ENCODE measurements around the gene LIN7C. TPM values are rescaled to one million over a fixed set of nuclear protein-coding genes. Genes with fewer than 3 reads are reported as not detected.

The LIN7C gene
- total RNA-seq, 5 donors from 2014 or later (not counting 1 experiment from before 2014, with no cell fraction given) = 19.8 to 27.3 (median 24.9) TPM

DNA sequence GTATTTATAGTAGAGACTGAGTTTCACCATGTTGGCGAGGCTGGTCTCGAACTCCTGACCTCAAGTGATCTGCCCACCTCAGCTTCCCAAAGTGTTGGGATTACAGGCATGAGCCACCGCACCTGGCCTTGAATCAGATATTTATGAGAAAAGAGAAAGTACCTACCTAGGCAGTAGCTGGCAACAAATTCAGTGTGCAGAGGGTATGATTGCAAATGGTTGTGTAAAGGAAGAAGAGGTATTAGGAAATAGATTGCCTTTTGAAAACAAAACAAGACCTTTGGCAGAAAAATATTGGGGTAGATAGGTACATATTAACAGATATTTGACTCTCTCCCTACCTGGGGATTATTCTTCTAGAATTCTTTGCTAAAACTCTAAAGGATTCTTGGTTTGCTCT is 38.5 kb upstream of the LIN7C start:
- no CpG with 5 or more reads among the region's 3 CpGs for WGBS (ENCODE audit: insufficient coverage)
- ATAC-seq (replicated peaks in 1 of 4) (no peak), DNase-seq (no peak)
- ChIA-PET POLR2A (no interaction called here), CTCF (no interaction called here)
- no peaks in the 10 kb centered on the region for H3K27me3 Mint-ChIP-seq
- H3K9me3 ChIP-seq = no peaks in the 10 kb centered on the region
- no peaks in the 10 kb centered on the region for H3K4me1 ChIP-seq (ENCODE audit: control insufficient read depth in 1 of 2, extremely low read depth in 1 of 2, insufficient read depth in 2 of 2, low read length in 2 of 2)
- H3K36me3 Mint-ChIP-seq = peaks cover 38% of the 10 kb centered on the region
- no peak overlapping the region for H3K27ac ChIP-seq (ENCODE audit: low read length)
- no peak overlapping the region for H3K27ac Mint-ChIP-seq
- H3K36me3 ChIP-seq (ENCODE audit: control insufficient read depth in 2 of 2, extremely low read depth in 1 of 2, insufficient read depth in 1 of 2, low read length in 1 of 2) = no peaks in the 10 kb centered on the region
- H3K4me1 Mint-ChIP-seq = no peaks in the 10 kb centered on the region
- H3K9me3 Mint-ChIP-seq = no peaks in the 10 kb centered on the region
- H3K4me3 Mint-ChIP-seq = no peak overlapping the region
- H3K27me3 ChIP-seq (replicated peaks in 1 of 2; ENCODE audit: control insufficient read depth in 2 of 2, extremely low read depth in 1 of 2, insufficient read depth in 2 of 2, low read length in 1 of 2) = no peaks in the 10 kb centered on the region
- no peak overlapping the region for H3K4me3 ChIP-seq (ENCODE audit: control insufficient read depth in 1 of 2, extremely low read depth in 1 of 2, low read length in 1 of 2)

DNA sequence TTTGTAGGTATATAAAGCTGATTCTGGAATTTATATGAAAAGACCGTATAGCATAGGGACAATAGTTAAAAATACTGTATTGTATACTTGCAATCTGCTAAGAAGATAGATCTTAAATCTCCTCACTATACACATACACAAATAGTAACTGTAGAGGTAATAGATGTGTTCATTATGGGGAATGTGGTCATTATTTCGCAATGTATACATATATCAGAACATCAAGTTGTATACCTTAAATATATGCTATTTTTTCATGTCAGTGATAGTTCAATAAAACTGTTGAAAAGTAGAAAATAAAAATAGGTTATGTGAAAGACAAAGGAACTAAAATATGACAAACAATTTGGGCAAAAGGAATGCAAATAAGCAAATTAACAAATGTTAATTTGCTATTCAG is 35.2 kb upstream of the LIN7C start:
- no peak for ATAC-seq (replicated peaks in 1 of 4)
- H3K9me3 ChIP-seq = no peaks in the 10 kb centered on the region
- H3K4me1 ChIP-seq (ENCODE audit: control insufficient read depth in 1 of 2, extremely low read depth in 1 of 2, insufficient read depth in 2 of 2, low read length in 2 of 2) = no peaks in the 10 kb centered on the region
- ChIA-PET CTCF (no interaction called here), POLR2A (no interaction called here)
- H3K27me3 ChIP-seq (replicated peaks in 1 of 2; ENCODE audit: control insufficient read depth in 2 of 2, extremely low read depth in 1 of 2, insufficient read depth in 2 of 2, low read length in 1 of 2) = no peaks in the 10 kb centered on the region
- Mint-ChIP-seq H3K9me3 (no peaks in the 10 kb centered on the region), H3K4me3 (no peak overlapping the region), H3K27me3 (no peaks in the 10 kb centered on the region), H3K36me3 (peaks cover 33% of the 10 kb centered on the region), H3K27ac (no peak overlapping the region), H3K4me1 (no peaks in the 10 kb centered on the region)
- DNase-seq = no peak
- H3K4me3 ChIP-seq (ENCODE audit: control insufficient read depth in 1 of 2, extremely low read depth in 1 of 2, low read length in 1 of 2) = no peak overlapping the region
- no peaks in the 10 kb centered on the region for H3K36me3 ChIP-seq (ENCODE audit: control insufficient read depth in 2 of 2, extremely low read depth in 1 of 2, insufficient read depth in 1 of 2, low read length in 1 of 2)
- no peak overlapping the region for H3K27ac ChIP-seq (ENCODE audit: low read length)
- WGBS (ENCODE audit: insufficient coverage) = no CpG with 5 or more reads among the region's 2 CpGs

DNA sequence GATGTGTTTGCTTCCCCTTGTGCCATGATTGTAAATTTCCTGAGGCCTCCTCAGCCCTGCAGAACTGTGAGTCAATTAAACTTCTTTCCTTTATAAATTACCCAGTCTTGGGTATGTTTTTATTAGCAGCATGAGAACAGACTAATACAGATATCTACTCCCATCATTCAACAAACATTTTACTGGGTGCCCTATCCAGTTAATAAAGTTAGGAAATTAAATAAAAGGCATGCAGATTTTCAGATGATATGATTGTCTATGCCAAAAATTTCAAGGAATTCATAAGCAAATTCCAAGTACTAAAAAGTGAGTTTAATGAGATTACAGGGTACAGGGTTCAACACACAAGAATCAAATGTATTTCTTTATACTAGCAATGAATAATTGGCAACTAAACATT is 33.5 kb upstream of the LIN7C start:
- Histone ChIP-seq H3K4me3 (ENCODE audit: control insufficient read depth in 1 of 2, extremely low read depth in 1 of 2, low read length in 1 of 2) (no peak overlapping the region), H3K9me3 (no peaks in the 10 kb centered on the region), H3K27me3 (replicated peaks in 1 of 2; ENCODE audit: control insufficient read depth in 2 of 2, extremely low read depth in 1 of 2, insufficient read depth in 2 of 2, low read length in 1 of 2) (no peaks in the 10 kb centered on the region), H3K4me1 (ENCODE audit: control insufficient read depth in 1 of 2, extremely low read depth in 1 of 2, insufficient read depth in 2 of 2, low read length in 2 of 2) (no peaks in the 10 kb centered on the region), H3K36me3 (ENCODE audit: control insufficient read depth in 2 of 2, extremely low read depth in 1 of 2, insufficient read depth in 1 of 2, low read length in 1 of 2) (no peaks in the 10 kb centered on the region), H3K27ac (ENCODE audit: low read length) (no peak overlapping the region)
- H3K27me3 Mint-ChIP-seq = no peaks in the 10 kb centered on the region
- no peaks in the 10 kb centered on the region for H3K4me1 Mint-ChIP-seq
- ATAC-seq (replicated peaks in 1 of 4) (no peak), DNase-seq (no peak)
- POLR2A ChIA-PET = no interaction called here
- no peak overlapping the region for H3K27ac Mint-ChIP-seq
- CTCF ChIA-PET = no interaction called here
- H3K4me3 Mint-ChIP-seq = no peak overlapping the region
- peaks cover 33% of the 10 kb centered on the region for H3K36me3 Mint-ChIP-seq
- no peaks in the 10 kb centered on the region for H3K9me3 Mint-ChIP-seq

DNA sequence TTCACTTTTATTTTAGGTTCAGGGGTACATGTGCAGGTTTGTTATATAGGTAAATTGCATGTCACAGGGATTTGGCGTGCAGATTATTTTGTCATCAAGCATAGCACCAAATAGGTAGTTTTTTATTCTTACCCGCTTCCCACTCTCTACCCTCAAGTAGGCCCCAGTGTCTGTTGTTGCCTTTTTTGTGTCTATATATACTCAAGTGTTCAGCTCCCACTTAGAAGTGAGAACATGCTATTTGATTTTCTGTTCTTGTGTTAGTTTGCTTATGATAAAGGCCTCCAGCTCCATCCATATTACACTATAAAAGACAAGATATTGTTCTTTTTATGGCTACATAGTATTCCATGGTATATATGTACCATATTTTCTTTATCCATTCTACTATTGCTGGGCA is 28.5 kb upstream of the LIN7C start:
- Mint-ChIP-seq H3K27me3 (peaks cover 0 to 2% of the 10 kb centered on the region in 2 donors), H3K4me1 (no peaks in the 10 kb centered on the region), H3K9me3 (no peaks in the 10 kb centered on the region), H3K27ac (no peak overlapping the region), H3K4me3 (no peak overlapping the region), H3K36me3 (no peaks in the 10 kb centered on the region)
- Histone ChIP-seq H3K36me3 (ENCODE audit: control insufficient read depth in 2 of 2, extremely low read depth in 1 of 2, insufficient read depth in 1 of 2, low read length in 1 of 2) (no peaks in the 10 kb centered on the region), H3K4me3 (ENCODE audit: control insufficient read depth in 1 of 2, extremely low read depth in 1 of 2, low read length in 1 of 2) (no peak overlapping the region), H3K27me3 (replicated peaks in 1 of 2; ENCODE audit: control insufficient read depth in 2 of 2, extremely low read depth in 1 of 2, insufficient read depth in 2 of 2, low read length in 1 of 2) (no peaks in the 10 kb centered on the region), H3K27ac (ENCODE audit: low read length) (no peak overlapping the region), H3K9me3 (no peaks in the 10 kb centered on the region), H3K4me1 (ENCODE audit: control insufficient read depth in 1 of 2, extremely low read depth in 1 of 2, insufficient read depth in 2 of 2, low read length in 2 of 2) (no peaks in the 10 kb centered on the region)
- ChIA-PET POLR2A (no interaction called here), CTCF (no interaction called here)
- WGBS (ENCODE audit: insufficient coverage) = no CpG with 5 or more reads among the region's 2 CpGs
- no peak for ATAC-seq (replicated peaks in 1 of 4)
- DNase-seq = no peak

DNA sequence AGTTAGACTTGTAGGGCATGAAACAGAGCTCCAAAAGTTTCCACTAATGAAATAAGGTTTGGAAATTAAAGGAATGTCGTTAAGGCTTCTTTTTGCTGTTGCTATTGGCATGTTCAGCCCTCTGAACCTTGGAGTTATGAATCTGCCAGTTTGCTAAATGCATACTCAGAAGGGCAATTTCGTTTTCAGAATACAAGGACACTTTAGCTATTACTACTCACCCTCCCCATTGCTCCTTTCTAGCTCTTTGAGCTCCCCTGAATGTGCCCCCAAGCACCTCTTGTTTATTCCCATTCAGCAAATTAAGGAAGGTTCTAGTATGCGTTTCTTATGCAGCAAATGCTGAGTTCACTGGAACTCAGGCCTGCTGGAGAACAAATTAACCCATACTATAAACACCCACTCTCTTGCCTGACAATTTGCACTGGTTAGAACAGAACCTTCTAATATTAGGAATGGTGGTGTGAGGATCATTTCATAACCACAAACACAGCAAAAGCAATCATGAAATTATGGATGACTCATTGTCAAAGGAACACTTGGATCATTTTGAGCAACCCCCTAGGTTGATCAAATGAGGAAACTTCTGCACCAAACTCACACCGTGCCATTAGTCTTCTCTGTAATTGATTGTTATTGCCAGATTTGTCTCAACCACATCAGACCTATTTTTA is 26.2 kb upstream of the LIN7C start:
- Mint-ChIP-seq H3K36me3 (no peaks in the 10 kb centered on the region), H3K9me3 (no peaks in the 10 kb centered on the region), H3K27ac (no peak overlapping the region), H3K27me3 (peaks cover 0 to 2% of the 10 kb centered on the region in 2 donors), H3K4me1 (no peaks in the 10 kb centered on the region), H3K4me3 (no peak overlapping the region)
- DNase-seq (no peak), ATAC-seq (replicated peaks in 1 of 4) (no peak)
- WGBS (ENCODE audit: insufficient coverage) = 0% methylated on average over 1 of the region's 4 CpGs
- H3K36me3 ChIP-seq (ENCODE audit: control insufficient read depth in 2 of 2, extremely low read depth in 1 of 2, insufficient read depth in 1 of 2, low read length in 1 of 2) = no peaks in the 10 kb centered on the region
- ChIA-PET CTCF (no interaction called here), POLR2A (no interaction called here)
- no peaks in the 10 kb centered on the region for H3K4me1 ChIP-seq (ENCODE audit: control insufficient read depth in 1 of 2, extremely low read depth in 1 of 2, insufficient read depth in 2 of 2, low read length in 2 of 2)
- no peak overlapping the region for H3K4me3 ChIP-seq (ENCODE audit: control insufficient read depth in 1 of 2, extremely low read depth in 1 of 2, low read length in 1 of 2)
- no peak overlapping the region for H3K27ac ChIP-seq (ENCODE audit: low read length)
- no peaks in the 10 kb centered on the region for H3K9me3 ChIP-seq
- H3K27me3 ChIP-seq (replicated peaks in 1 of 2; ENCODE audit: control insufficient read depth in 2 of 2, extremely low read depth in 1 of 2, insufficient read depth in 2 of 2, low read length in 1 of 2) = no peaks in the 10 kb centered on the region

DNA sequence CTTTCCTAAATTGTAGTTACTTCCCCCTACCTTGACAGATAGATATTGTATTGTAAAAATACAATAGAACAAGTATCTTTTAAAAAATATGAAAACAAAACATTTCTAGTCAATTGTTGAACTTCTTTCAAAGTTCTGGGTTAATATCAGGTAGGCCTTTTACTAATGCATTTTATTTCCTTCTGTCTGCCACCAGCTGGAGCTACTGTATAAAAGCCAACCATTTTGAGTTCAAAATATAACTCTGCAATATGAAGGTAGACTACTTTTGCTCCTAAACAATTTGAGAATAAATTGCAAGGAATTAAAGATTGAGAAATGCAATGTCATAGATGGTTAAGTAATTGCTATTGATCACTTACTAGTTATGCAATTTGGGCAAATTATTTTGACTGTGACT is 22.1 kb upstream of the LIN7C start:
- Histone ChIP-seq H3K36me3 (ENCODE audit: control insufficient read depth in 2 of 2, extremely low read depth in 1 of 2, insufficient read depth in 1 of 2, low read length in 1 of 2) (no peaks in the 10 kb centered on the region), H3K27ac (ENCODE audit: low read length) (no peak overlapping the region), H3K9me3 (no peaks in the 10 kb centered on the region), H3K4me1 (ENCODE audit: control insufficient read depth in 1 of 2, extremely low read depth in 1 of 2, insufficient read depth in 2 of 2, low read length in 2 of 2) (no peaks in the 10 kb centered on the region), H3K27me3 (replicated peaks in 1 of 2; ENCODE audit: control insufficient read depth in 2 of 2, extremely low read depth in 1 of 2, insufficient read depth in 2 of 2, low read length in 1 of 2) (no peaks in the 10 kb centered on the region), H3K4me3 (ENCODE audit: control insufficient read depth in 1 of 2, extremely low read depth in 1 of 2, low read length in 1 of 2) (no peak overlapping the region)
- DNase-seq (no peak), ATAC-seq (replicated peaks in 1 of 4) (no peak)
- CTCF ChIA-PET = no interaction called here
- Mint-ChIP-seq H3K36me3 (no peaks in the 10 kb centered on the region), H3K27ac (no peak overlapping the region), H3K4me1 (no peaks in the 10 kb centered on the region), H3K9me3 (no peaks in the 10 kb centered on the region), H3K4me3 (no peak overlapping the region), H3K27me3 (peaks cover 0 to 3% of the 10 kb centered on the region in 2 donors)
- POLR2A ChIA-PET = no interaction called here

DNA sequence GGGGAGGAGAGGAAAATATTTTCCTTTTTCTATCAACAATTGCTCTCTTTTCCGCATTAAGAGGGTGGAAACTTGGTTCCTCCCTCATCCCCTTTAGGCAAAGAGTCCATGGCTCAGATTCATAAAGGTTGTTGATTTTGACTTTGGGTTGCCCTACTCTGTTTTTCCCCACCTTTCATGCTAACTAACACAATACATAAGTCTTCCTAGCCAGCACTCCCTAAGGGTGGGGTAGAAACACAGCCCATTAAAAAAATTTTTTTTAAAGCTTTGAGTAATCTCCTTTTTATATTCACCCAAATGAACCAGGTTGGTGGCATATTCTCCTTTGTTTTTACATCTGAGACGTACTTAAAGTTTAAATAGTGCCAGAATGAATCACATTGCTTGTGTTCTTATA is 20.0 kb upstream of the LIN7C start:
- H3K4me3 Mint-ChIP-seq = no peak overlapping the region

More for the DNA sequence above, 20.0 kb upstream of the LIN7C start:
- H3K4me1 Mint-ChIP-seq = no peaks in the 10 kb centered on the region
- ChIA-PET CTCF (interaction anchor here in 1 of 2 donors (0.5 kb wide), 1 partner anchor 116 kb away, joined by 6 read pairs; no protein-coding TSS in a partner anchor), POLR2A (no interaction called here)
- H3K27me3 Mint-ChIP-seq = peaks cover 0 to 2% of the 10 kb centered on the region in 2 donors
- DNase-seq = no peak
- H3K27ac ChIP-seq (ENCODE audit: low read length) = no peak overlapping the region
- no peaks in the 10 kb centered on the region for H3K9me3 ChIP-seq
- no peak overlapping the region for H3K4me3 ChIP-seq (ENCODE audit: control insufficient read depth in 1 of 2, extremely low read depth in 1 of 2, low read length in 1 of 2)
- H3K27me3 ChIP-seq (replicated peaks in 1 of 2; ENCODE audit: control insufficient read depth in 2 of 2, extremely low read depth in 1 of 2, insufficient read depth in 2 of 2, low read length in 1 of 2) = no peaks in the 10 kb centered on the region
- no peak for ATAC-seq (replicated peaks in 1 of 4)
- H3K27ac Mint-ChIP-seq = no peak overlapping the region
- WGBS (ENCODE audit: insufficient coverage) = 67% methylated on average over 1 of the region's 2 CpGs
- H3K9me3 Mint-ChIP-seq = no peaks in the 10 kb centered on the region
- no peaks in the 10 kb centered on the region for H3K36me3 Mint-ChIP-seq
- H3K4me1 ChIP-seq (ENCODE audit: control insufficient read depth in 1 of 2, extremely low read depth in 1 of 2, insufficient read depth in 2 of 2, low read length in 2 of 2) = no peaks in the 10 kb centered on the region
- no peaks in the 10 kb centered on the region for H3K36me3 ChIP-seq (ENCODE audit: control insufficient read depth in 2 of 2, extremely low read depth in 1 of 2, insufficient read depth in 1 of 2, low read length in 1 of 2)

Measured in T-cell (primary cell).